K562 (cell line): ENCODE measurements around the gene SHISA4. TPM values are rescaled to one million over a fixed set of nuclear protein-coding genes. Genes with fewer than 3 reads are reported as not detected.
A peak's percentile ranks its signal among the peaks of the same experiment; 100 is the strongest.

Experiments used
- ATAC-seq: fragments of 200-7000 bp; cut with Tn5 transposase; 3 replicates; pipeline ENCODE4 v1.9.1; 2020; ENCODE audit warnings: moderate library complexity
- BruUV-seq: library from RNA; stranded (reverse); fragments of 400-500 nt; replicated peaks from 2 replicates; lab custom pipeline; 2021; lab: Mats Ljungman, UMichigan
- CTCF ChIA-PET: fragments of 300-600 bp; formaldehyde crosslinking; extraction: SDS; loops from one replicate; lab custom pipeline; 2021; ENCODE audit warnings: low intra/inter-chr PET ratio; lab: Yijun Ruan, JAX
- POLR2A ChIA-PET: fragments of 300-600, 350-650 bp; sonication (Branson Sonifier 250); formaldehyde crosslinking; extraction: SDS; loops from one replicate; lab custom pipeline; 2021; ENCODE audit warnings: antibody characterized with exemption, inconsistent platforms; lab: Yijun Ruan, JAX
- DNase-seq, 4 experiments: peaks; one replicate each; pipeline versions ENCODE4 v3.0.0 to v3.0.0-alpha.2; 2011 to 2018; ENCODE audit warnings: low spot score in 3 of 4, mixed read lengths in 3 of 4; ENCODE audit errors: extremely low read depth in 1 of 4
- FAIRE-seq: peaks from 2 replicates; lab custom pipeline; 2011; peaks lifted over from hg19 to GRCh38; lab: Jason Lieb, UNC
- H2AFZ ChIP-seq: 2 replicates; pipeline ENCODE4 v1.6.0; 2011; ENCODE audit warnings: low read depth, low read length, control low read depth, inconsistent platforms
- H3K27ac ChIP-seq: fragments of 200-600 bp; 3 replicates; pipeline ENCODE4 v1.8.0; 2011; ENCODE audit warnings: low read depth, mild to moderate bottlenecking, control low read depth, inconsistent platforms, low read length, moderate library complexity, mixed read lengths; ENCODE audit errors: extremely low read depth
- H3K27me3 ChIP-seq, 2 experiments: fragments of 300-600 bp in 1 of 2; 2 replicates in 1 of 2; 3 replicates in 1 of 2; pipeline versions ENCODE4 v1.6.0 to v1.8.0; 2011; ENCODE audit warnings: inconsistent platforms in 2 of 2, low read length in 2 of 2, mild to moderate bottlenecking in 1 of 2, mixed read lengths in 1 of 2, moderate library complexity in 1 of 2; ENCODE audit not compliant: control insufficient read depth in 2 of 2, insufficient read depth in 2 of 2
- H3K36me3 ChIP-seq: fragments of 300-600 bp; 3 replicates; pipeline ENCODE4 v1.8.0; 2011; ENCODE audit warnings: mild to moderate bottlenecking, low read length, inconsistent platforms; ENCODE audit not compliant: control insufficient read depth, insufficient read depth
- H3K4me1 ChIP-seq, 2 experiments: fragments of 200-600 bp in 1 of 2; replicated peaks in 1 of 2; 2 replicates in 1 of 2; 3 replicates in 1 of 2; pipeline versions ENCODE4 v1.5.1 to v1.8.0; 2011; ENCODE audit warnings: inconsistent platforms in 2 of 2, low read length in 2 of 2, mild to moderate bottlenecking in 1 of 2, mixed read lengths in 1 of 2, moderate library complexity in 1 of 2; ENCODE audit not compliant: control insufficient read depth in 2 of 2, insufficient read depth in 2 of 2
- H3K4me2 ChIP-seq: 2 replicates; pipeline ENCODE4 v1.6.1; 2011; ENCODE audit warnings: low read length, control low read depth, inconsistent platforms, mixed read lengths; ENCODE audit not compliant: insufficient read depth
- H3K4me3 ChIP-seq: fragments of 200-600 bp; sonication (generic), shearing (Covaris generic); 2 replicates; pipeline ENCODE4 v1.5.1; 2016; ENCODE audit warnings: control low read depth, inconsistent platforms
- H3K79me2 ChIP-seq: fragments of 200-600 bp; 3 replicates; pipeline ENCODE4 v1.8.0; 2011; ENCODE audit warnings: low read length, inconsistent platforms; ENCODE audit not compliant: control insufficient read depth, insufficient read depth
- H3K9ac ChIP-seq, 2 experiments: 2 replicates each; pipeline versions ENCODE4 v1.6.0 to v1.6.1; 2011; ENCODE audit warnings: low read depth in 2 of 2, low read length in 2 of 2, control low read depth in 1 of 2, inconsistent platforms in 1 of 2, mild to moderate bottlenecking in 1 of 2, mixed read lengths in 1 of 2; ENCODE audit not compliant: insufficient read depth in 1 of 2
- H3K9me1 ChIP-seq: one replicate; pipeline ENCODE4 v1.6.0; 2011; ENCODE audit warnings: inconsistent platforms, mild to moderate bottlenecking, low read length, moderate library complexity; ENCODE audit not compliant: control insufficient read depth, insufficient read depth
- H3K9me3 ChIP-seq: replicated peaks from 2 replicates; pipeline ENCODE4 v1.5.1; 2011; ENCODE audit warnings: low read depth, low read length, inconsistent platforms; ENCODE audit not compliant: control insufficient read depth, insufficient read depth
- H4K20me1 ChIP-seq: replicated peaks from 2 replicates; pipeline ENCODE4 v1.6.1; 2011; ENCODE audit warnings: low read length, inconsistent platforms, mixed read lengths; ENCODE audit not compliant: control insufficient read depth, insufficient read depth
- ATF2 ChIP-seq: sonication (generic); formaldehyde crosslinking; IDR thresholded peaks from 2 replicates; pipeline ENCODE4 v1.8.1; 2022; ENCODE audit warnings: missing genetic modification reagents
- HINFP ChIP-seq: fragments of 450-650 bp; conservative IDR thresholded peaks from 2 replicates; pipeline ENCODE4 v1.6.1; 2016; ENCODE audit warnings: missing genetic modification characterization, low read depth, mild to moderate bottlenecking, control low read depth, missing compliant biosample characterization
- WGBS: fragments of 100-300 bp; shearing (Covaris generic); methylation state at CpG from one replicate; pipeline ENCODE4 v1.1.6; 2016; ENCODE audit warnings: low coverage, mixed read lengths; ENCODE audit not compliant: insufficient coverage; ENCODE audit errors: missing lambda C conversion rate; 5-methylcytosine and 5-hydroxymethylcytosine counted together
- in situ Hi-C: fragments of 300-500 bp; cut with MboI; formaldehyde crosslinking; loops from 4 replicates; pipeline ENCODE4 v1.15.0; 2018; ENCODE audit warnings: inconsistent platforms, mixed read lengths
- intact Hi-C: fragments of 100-400 bp; cut with micrococcal nuclease; formaldehyde crosslinking; loops from 2 replicates; pipeline ENCODE4 v1.14.2; 2022
- polyA plus RNA-seq, 8 experiments: library from polyadenylated mRNA; depleted of rRNA in 4 of 8; stranded (reverse) in 5 of 8; unstranded in 3 of 8; fragments of >200 nt; fragmentation: Nextera tagmentation in 2 of 8; fragmentation: Illumina TruSeq in 1 of 8; extraction: Ambion mirVana in 2 of 8; extraction: Trizol in 1 of 8; gene quantifications; 2 replicates each; pipeline versions ENCODE4 v1.2.1 to v1.2.3, GENCODE V29; 2011 to 2014; ENCODE audit warnings: inconsistent platforms in 1 of 8, missing spikeins in 1 of 8
- total RNA-seq, 7 experiments: library from RNA; depleted of rRNA in 6 of 7; stranded (reverse); fragments of >200 nt in 6 of 7; fragmentation: Illumina TruSeq in 2 of 7; extraction: Trizol in 2 of 7; gene quantifications; 2 replicates each; pipeline versions ENCODE4 v1.2.1 to v1.2.3, GENCODE V29; 2011 to 2021; ENCODE audit warnings: low replicate concordance in 1 of 7

The SHISA4 gene
- total and polyA plus RNA-seq, 9 of the 15 experiments (the other 6 are each of a cell fraction or from before 2014, with no cell fraction given), result 0.15 to 0.95 (median 0.68) TPM; not detected in 2

GRCh38 chr1:201930137-201930536 is 41.4 kb downstream of the SHISA4 start:
- Histone ChIP-seq H3K4me2 (no peak overlapping the region; the same call in 1 of the 2 replicates), H3K9me1 (no peaks in the 10 kb centered on the region), H2AFZ (peak overlapping the region; percentile 54), H3K4me1 (peaks cover 4 to 32% of the 10 kb centered on the region in 2 experiments), H3K27me3 (no peaks in the 10 kb centered on the region), H4K20me1 (no peaks in the 10 kb centered on the region), H3K9me3 (no peaks in the 10 kb centered on the region), H3K4me3 (no peak overlapping the region), H3K36me3 (no peaks in the 10 kb centered on the region), H3K27ac (no peak overlapping the region), H3K9ac (no peak overlapping the region; a peak in 1 of 4 replicates), H3K79me2 (no peaks in the 10 kb centered on the region)
- POLR2A ChIA-PET, result interaction anchor here (1.4 kb wide), 1 partner anchor 13 kb away, joined by 4 read pairs; no protein-coding TSS in a partner anchor
- DNase-seq (no peak), FAIRE-seq (no peak), ATAC-seq (no peak)
- CTCF ChIA-PET, result no interaction called here
- TF ChIP-seq HINFP (tag) (0 out of 2 replicates have a peak, but pooled peaks have one; percentile 15), ATF2 (CRISPR knock-in tag) (no peak)
- in situ Hi-C loops, result no loop called here
- 22% methylated on average over 4 of the region's 4 CpGs for WGBS
- BruUV-seq, result no TSS peak
- intact Hi-C loops, result no loop called here
